GM18499 (cell line): ENCODE measurements around the gene AGAP1.

Source experiments
- ATAC-seq: cut with Tn5 transposase; IDR thresholded peaks from one replicate; pipeline ENCODE4 v1.9.1; 2021; ENCODE audit warnings: moderate number of reproducible peaks; ENCODE audit not compliant: insufficient read depth, unreplicated experiment

AGAP1 gene

DNA sequence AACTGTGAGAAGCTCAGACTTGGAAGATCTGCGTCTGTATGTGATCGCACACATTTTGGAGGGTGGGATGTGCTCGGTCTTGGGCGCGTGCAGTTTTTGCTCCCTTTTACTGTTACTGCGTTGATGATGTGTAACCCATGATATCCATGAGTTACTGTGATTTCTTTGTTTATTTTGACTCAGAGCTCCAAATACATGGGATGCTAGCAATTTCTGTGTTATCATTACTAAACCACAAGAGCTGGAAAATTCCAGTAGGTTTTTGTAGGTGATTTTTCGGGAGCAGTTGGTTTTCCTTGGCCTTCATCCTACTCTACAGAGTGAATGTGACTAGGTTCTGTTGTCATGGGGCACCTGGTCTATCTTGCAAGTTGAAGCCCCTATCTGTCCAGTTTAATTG, 124.2 kb downstream of the AGAP1 start:
- no peak for ATAC-seq

DNA sequence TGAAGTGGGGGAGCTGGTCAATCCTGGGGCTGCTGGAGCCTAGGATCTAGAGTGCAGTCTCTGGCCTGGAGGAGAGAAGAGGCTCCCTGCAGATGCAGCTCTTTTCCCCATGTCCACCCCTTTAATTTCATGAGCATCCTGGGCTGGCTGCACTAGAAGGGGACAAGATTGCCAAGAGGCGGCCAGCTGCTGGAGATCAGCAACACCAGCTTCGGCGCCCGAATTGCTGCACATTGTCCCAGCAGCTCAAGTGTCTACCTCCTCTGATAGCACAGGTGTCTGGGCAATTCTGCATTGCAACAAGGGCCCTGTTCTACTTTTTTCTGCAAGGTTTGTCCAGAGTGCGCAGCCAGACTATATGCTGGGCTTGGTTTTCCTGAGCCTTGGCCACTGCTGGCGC, 125.7 kb downstream of the AGAP1 start:
- no peak for ATAC-seq

DNA sequence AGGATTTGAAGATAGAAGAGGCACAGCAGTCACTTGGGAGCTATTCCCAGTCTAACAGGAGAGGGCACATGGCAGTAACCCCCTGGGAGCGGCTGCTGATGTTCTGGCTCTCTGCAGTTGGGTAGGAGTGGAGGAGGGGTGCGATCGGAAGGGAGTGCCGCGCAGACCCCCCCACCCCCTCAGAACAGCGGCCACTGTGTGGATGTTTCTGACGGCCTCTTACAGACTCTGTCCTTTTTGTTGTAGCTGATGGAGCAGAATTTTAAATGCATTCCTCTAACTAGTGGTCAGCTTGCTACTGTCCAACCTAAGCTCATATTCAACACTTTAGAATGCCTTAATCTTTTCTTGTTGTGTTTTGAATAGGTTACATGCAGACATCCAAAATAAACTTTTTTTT, 127.9 kb downstream of the AGAP1 start:
- no peak for ATAC-seq

DNA sequence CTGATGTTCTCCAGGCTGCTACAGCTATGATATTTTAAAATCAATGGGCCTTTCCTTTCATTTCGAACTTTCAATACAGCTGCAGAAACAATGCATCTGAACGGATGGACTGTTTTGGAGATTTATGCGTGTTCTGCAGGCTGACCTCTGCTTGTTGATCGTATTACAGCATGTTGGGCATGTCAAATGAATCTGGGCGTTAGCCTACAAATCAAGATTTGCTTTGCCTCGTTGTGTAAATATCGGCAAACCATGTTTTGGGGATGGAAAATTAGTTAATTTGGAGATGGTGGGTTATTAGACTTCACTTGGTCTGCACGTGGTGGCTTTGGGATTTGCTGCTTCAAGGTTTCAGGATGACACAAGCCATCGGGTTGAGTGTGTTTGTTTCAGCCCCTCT, 129.3 kb downstream of the AGAP1 start:
- no peak for ATAC-seq

DNA sequence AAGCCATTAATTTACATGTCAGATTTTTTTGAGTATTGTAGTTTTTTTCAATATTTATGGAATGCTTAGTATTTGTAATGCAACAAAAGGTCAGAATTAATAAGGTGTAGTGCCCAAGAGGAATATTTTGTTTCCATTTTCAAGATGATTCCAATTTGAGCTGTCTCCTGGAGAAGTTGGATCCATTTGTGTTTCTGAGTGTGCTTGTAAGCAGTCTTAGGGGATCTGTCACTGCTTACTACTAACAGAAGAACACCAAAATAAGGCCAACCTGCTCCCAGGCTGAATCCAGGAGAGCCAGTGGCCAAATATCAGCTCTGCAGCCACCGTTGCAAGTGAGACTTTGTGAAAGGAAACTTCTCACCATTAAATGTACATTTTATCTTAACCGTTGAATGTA, 129.9 kb downstream of the AGAP1 start:
- ATAC-seq: no peak

DNA sequence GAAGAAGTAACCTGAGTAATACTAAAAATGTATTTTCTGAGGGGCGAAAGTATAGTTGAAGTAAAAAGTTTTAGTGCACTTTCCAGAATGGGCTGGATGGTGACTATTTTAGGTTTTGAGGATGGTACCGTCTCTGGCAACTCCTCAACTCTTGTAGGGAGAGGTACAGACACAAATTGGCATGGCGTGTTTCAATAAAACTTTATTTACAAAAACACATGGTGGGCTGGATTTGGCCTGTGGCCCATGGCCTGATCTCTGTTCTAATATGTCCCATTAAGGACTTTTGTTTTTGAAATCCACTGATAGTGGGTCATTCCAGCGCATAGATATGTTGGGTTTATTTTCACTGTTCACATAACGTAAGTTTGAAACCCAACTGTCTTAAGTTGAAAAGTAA, 132.8 kb downstream of the AGAP1 start:
- no peak for ATAC-seq

DNA sequence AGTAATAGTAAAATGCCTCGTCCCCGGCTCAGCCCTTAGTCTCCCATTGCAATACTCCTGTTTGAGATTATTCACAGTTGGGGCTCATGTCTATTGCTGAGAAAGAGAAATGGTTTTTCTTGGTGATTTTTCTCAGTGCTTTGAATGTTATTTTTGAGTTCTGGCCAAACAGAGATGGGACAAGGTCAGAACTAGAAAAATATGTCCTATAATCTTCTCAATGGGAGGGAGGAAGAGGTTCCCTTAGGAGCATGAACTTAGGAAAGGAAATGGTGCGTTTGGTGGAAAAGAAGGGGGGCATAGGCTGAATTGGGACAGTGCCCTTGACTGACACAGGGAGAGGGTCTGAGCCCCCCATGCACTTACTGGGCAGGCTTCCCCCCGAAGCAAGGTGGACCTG, 133.8 kb downstream of the AGAP1 start:
- no peak for ATAC-seq

DNA sequence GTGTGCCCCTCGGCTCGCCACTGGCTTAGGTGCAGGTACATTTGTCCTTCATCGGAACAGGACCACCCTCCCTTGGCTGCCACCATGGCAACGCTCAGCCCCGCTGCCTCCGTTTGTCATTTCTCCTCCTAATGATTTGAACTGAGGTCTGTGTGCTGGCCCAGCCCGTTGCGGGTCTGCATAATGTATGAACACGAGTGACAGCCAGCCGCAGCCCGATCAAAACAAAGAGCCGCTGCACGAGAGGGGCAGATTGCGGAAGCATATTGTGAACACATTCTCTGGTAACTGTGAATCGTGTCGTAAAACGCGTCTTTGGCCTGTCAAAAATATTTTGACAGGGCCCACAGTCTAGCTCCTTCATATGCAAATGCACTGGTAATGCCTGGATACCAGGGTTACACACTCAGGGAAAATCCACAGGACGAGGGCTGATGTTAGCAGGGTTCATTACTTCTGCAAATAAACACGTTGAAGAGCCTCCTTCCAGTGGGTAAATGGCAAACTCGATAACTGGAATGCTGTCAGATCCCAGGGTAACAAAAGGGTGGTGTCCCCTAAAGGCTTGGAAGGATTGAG, 137.0 kb downstream of the AGAP1 start:
- no peak for ATAC-seq

DNA sequence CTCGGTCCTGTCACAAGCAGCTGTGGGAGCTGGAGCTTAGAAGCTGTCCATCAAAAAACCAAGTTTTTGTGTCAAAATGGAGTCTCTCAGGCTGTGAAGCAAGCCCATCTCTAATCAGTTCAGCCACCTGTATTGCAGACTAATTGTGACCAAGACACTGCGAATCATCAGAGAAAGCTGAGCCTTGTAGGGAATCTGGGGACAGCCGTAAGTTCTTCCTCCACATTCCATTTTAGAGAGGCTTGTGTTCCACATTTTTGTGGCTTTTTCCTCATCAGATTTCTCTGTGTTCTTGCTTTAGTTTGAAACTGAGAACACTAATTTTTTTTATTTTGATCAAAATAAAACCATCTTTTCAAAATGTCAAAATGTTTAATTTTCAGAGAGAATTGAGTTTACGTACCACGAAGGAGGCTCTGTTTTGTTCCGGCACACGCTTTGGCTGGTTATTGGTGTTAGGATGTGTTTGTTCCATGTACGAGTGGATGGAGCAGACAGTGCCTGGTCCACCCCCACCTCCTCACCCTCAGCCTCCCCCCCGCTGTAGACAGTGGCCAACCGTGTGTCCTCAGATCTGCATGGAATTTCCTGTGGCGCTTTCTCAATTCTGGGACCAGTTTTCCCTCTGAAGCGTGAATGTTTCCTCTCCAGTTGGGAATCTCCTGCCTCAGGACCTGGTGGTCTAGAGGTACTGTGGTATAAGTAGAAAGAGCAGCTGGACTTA, 140.8 kb downstream of the AGAP1 start:
- ATAC-seq: no peak

DNA sequence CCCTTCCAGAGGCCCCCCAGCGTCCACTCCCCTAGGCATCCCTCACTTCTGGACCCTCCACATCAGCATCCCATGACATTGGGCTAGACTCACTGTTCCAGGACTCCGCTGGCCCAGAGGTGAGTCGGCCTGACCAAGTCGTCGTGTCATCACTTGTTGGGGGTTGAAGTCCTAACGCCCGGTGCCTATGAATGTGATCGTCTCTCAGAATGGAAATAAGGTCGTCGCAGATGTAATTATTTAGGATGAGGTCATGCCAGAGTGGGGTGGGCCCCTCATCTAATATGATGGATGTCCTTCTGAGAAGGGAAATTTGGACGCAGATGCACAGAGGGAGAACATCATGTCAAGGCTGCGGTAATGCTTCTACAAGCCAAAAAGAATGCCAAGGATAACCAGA, 142.7 kb downstream of the AGAP1 start:
- no peak for ATAC-seq

DNA sequence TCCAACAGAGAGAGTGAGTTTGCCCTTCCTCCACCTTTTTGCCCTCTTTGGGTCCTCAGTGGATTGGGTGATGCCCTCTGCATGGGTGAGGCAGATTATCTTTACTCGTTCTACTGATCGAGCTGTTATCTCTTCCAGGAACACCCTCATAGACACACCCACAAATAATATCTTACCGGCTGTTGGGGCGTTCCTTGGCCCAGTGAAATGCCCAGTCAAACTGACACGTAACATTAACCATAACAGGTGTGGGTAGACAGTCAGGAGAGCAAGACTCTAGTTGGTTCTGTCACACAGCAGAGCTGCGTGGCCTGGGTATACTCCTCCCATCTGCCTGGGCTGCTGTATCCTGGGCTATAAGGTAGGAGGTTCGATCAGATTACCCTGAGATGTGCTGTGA, 144.1 kb downstream of the AGAP1 start:
- ATAC-seq: no peak

DNA sequence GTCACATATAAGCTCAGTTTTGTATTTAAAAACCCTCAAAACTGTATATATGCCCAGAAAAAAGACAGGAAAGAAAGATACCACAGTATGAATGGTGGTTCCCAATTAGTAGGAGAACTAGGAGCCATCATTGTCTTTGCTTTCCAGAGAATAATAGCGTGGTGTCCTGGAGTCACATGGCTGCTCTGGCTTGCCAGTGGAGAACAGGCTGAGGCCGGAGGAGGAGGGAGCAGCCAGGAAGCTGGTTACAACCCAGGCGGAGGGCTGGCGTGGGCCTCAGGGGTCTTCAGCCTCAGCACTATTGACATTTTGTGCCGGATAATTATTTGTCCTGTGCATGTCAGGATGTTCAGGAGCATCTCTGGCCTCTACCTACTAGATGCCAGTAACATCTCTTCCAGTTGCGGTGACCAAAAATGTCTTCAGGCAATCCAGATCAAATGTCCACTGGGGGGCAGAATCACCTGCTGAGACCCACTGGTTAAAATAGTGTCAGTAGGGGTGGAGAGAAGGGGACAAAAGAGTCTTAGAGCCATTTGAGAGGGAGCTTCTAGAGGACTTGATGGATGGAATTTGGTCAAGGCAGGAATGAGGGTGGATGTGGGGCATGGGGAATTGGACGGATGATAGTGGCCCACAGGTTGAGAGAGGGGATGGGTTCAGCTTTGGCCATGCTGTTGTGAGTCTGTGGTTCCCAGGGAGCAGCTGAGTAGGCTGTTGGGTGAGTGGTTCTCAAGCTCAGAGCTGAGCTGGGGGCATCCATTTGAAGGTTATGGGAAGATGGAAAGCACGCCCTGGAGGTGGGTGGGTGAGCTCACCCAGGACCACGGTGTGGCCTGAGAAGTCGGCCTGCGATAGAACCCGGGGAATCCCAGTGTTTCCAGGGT, 144.9 kb downstream of the AGAP1 start:
- ATAC-seq: no peak

DNA sequence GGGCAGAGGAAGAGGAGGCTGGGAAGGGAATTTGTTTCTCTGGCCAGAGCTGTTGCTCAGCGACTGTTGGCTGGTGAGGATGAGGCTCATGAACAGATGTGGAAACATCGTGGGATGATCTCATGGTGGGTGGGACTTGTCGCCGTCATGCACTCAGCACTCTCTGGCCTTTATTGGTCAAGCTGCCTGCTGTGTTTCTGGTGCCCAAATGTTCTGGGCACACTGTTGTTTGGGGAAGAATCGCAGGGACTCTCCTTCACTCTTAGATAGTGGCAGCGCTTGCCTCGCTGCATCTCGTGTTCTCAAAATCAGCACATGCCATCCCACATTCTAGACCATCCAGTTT, 145.6 kb downstream of the AGAP1 start:
- no peak for ATAC-seq

DNA sequence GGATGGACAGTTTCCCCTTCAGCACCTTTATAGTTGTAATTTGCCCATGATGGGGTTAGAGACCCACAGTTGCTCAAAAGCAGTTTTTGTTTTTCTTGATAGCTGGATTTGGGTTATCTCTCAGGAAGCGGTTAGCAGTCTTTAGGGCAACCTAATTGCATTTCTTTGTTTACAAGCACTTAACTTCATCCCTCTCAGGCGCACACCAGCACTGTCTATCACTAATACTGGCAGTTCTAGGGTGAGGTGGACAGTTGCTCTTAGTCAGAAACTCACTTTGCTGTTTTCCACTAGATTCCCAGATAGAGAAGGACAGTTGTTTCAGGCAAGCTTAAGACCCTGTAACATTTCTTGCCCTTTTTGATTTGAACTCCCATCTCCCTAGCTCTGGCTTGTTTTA, 146.0 kb downstream of the AGAP1 start:
- ATAC-seq: no peak

DNA sequence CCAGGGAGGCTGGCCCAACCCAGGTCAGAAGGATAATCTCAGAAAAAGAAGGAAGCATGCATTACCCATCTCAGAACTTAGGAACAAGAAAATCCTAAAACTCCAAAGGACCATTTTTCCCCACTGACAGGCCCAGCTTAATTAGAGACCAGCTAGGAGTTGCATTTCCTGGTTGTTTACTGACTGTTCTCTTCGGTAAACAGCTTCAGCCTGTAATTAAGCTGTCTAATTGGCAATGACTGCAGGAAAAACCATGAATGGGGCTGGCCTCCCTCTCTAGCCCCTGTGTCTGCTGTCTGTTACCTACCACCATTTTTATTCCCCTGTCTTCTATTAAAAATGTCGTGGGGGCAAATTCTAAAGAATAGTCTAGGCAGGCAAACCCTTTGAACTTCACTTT, 146.5 kb downstream of the AGAP1 start:
- ATAC-seq: no peak

DNA sequence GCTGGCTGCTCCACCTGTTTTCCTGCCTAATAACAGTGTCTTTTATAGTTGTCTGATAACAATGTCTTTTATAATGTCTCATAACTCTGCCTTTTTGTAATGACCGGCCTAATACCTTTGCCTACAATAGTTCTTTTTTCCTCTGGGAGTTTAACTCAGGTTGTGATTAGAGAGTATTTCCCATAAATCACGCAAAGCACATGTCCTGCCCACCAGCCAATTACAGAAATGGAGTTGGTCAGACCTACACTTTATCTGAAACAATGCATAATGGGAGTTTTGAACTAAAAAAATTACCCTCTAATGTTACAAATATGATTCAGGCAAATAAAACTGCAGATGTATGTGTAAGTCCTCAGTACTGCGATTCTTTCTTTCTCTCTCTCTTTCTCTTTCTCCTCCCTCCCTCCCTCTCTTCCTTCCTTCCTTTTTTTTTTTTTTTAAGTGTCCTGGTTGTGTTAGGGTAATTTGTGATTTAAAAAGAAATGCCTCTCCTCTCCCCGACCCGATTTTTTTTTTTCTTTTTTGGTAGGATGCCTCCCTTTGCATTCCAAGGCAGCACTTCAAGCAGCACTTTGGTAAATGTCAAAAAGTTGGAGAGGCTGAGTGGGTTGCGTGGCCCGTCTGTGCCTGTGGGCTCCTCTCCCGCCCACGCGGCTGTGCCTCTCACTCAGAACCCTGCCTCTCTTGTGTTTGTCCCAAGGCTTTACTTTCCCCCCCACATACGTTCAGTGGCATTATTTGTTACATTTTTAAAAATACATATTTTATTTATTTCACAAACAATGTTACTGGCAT, 147.3 kb downstream of the AGAP1 start:
- ATAC-seq: no peak

DNA sequence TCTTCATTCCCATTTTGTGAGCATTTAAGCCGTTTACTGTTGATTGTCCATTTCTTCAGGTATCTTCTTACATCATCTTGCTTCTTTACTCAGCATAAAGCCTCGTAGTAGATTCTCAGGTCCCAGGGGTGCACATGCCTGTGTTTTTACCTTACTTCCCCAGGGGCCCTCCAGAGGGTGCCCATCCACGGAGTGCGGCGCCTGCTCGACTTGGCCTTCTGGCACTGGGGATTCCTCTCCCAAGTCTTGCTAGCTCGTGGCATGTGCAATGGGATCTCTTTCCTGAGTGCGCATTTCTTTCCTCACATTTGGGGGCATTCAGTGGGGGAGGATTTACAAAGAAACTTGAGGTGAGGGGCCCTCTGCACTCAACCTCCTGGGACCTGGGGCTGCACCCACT, 148.1 kb downstream of the AGAP1 start:
- no peak for ATAC-seq

DNA sequence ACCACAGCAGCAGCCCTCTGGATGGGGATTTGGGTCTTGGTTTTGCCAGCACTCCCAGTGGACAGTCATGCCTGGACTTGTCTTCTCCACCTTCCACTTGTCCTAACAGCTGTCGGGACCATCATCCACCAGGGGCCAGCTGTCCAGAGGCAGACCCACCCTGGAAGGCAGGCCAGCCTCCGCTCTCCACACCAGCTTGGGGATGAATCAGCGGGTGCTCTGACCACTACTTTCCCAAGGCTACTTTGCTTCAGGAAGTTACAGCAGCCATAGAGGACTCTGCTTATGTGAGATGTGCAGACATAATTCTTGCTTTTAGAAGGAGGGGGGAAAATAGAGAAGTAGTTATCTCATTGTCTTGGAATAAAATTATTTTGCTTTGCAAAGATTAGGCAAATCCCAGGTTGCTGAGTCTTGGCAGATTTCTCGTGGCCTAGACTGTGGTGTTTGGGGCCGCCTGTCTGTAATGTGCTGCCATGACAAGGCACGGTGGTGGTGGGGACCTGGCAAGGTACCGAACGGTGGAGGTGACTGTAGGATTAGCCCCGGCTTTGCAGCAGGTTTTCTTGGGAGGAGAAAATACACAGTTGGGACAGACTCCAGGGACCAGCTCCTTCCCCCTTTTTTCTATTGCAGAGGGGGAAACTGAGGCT, 148.7 kb downstream of the AGAP1 start:
- ATAC-seq: no peak

DNA sequence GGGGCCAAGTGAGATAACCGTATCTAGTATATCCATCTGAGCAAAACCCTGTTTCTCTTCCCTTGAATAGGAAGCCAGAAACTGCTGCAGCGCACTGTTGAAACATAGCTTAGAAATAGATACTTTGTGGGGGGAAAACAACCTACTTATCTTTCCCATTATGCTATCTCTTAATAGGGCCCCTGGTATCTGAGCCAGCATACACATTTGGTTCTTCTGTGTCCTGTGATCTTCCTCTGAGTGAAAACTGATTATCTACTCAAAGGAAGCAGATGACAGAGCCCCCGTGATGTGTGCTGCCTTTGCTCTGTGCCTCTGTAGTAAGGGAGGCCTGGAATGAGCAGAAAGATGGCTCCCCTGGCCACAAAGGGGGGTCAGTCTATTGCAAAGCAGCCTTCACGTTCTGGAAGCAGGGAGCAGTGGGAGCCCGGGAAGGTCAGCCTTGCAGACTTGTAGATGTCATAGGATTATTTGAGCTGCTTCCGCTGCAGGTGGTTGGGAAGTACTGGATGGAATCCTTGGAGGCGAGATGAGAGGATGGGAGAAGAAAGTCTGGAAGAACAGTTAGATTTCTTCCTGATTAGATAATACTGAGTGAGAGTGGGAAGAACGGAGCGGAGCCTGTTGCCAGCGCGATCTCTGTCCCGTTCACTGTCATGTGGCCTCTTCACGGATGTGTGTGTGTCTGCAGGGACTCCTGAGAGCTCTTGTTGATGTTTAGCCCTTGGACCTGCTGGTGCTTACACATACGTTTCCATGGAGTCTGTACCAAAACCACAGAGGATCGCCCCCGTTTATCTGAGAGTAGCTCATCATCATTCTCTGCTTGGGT, 150.1 kb downstream of the AGAP1 start:
- no peak for ATAC-seq
